Measurements from ENCODE around the gene BRD7. TPM values are rescaled to one million over a fixed set of nuclear protein-coding genes. Genes with fewer than 3 reads are reported as not detected.
A peak's percentile ranks its signal among the peaks of the same experiment; 100 is the strongest.

BRD7 gene
- total and polyA plus RNA-seq, 10 of the 15 experiments (the other 5 are each of a cell fraction or from before 2014, with no cell fraction given), result 16.9 to 74.7 (median 52.0) TPM

DNA sequence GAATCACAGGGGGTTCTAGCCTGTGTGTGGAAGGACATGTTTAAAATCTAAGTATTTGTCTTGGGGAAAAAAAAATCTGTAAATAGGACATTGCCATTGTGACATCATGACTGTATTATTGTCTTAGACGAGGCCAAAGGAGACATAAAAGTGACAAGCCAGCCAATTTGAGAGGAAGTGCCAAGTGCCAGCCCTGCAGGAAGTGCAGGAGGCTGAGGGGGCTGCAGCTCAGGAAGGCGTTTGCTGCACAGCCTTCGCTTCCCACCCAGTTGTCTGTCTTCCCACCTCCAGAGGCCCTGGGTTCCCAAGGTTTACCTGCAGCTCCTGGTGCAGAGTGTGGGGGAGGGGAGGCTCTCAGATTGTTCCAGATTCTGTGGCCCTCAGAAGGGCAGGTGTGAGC is 101.1 kb downstream of the BRD7 start:
- H2AFZ ChIP-seq (ENCODE audit: control insufficient read depth, low read depth, low read length), result 0 out of 2 replicates have a peak overlapping the region, but pooled peaks have one; percentile 41
- SMC1A ChIA-PET (ENCODE audit: uncharacterized antibody, unreplicated experiment), result interaction anchor here (0.6 to 6.7 kb wide), 5 partner anchors 14 to 243 kb away, joined by 3 to 73 read pairs (median 3); partner anchors contain the start of gene CNEP1R1
- TF ChIP-seq SP1 (IDR thresholded peaks at IDR 0.05; ENCODE audit: low read depth, low read length), result no peak
- no peak for TF ChIP-seq ASH2L (IDR thresholded peaks at IDR 0.05; ENCODE audit: borderline replicate concordance, low read depth)
- TF ChIP-seq SIN3A (IDR thresholded peaks at IDR 0.05; ENCODE audit: low read depth, low read length), result no peak
- TF ChIP-seq EGR1 (IDR thresholded peaks at IDR 0.05; ENCODE audit: borderline replicate concordance in 1 of 2, low read depth in 2 of 2, low read length in 2 of 2), result no peak
- no peak for TF ChIP-seq NR2C2 (IDR thresholded peaks at IDR 0.05; ENCODE audit: borderline replicate concordance, control insufficient read depth, insufficient read length, low read depth)
- TF ChIP-seq IKZF2 (IDR thresholded peaks at IDR 0.05), result 0 out of 4 replicates have a peak, but pooled peaks of 1 of the 2 experiments have one; percentile 12
- TF ChIP-seq SIX5 (IDR thresholded peaks at IDR 0.05; ENCODE audit: low read depth, low read length, severe bottlenecking), result no peak
- peak; percentile 60; the same call in 1 of the 2 replicates for TF ChIP-seq SPI1 (IDR thresholded peaks at IDR 0.05; ENCODE audit: borderline replicate concordance, insufficient read depth, low read depth, low read length)
- TF ChIP-seq CHD1 (IDR thresholded peaks at IDR 0.05; ENCODE audit: low read depth, low read length), result no peak
- TF ChIP-seq, protein P1, sequence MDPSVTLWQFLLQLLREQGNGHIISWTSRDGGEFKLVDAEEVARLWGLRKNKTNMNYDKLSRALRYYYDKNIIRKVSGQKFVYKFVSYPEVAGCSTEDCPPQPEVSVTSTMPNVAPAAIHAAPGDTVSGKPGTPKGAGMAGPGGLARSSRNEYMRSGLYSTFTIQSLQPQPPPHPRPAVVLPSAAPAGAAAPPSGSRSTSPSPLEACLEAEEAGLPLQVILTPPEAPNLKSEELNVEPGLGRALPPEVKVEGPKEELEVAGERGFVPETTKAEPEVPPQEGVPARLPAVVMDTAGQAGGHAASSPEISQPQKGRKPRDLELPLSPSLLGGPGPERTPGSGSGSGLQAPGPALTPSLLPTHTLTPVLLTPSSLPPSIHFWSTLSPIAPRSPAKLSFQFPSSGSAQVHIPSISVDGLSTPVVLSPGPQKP (IDR thresholded peaks at IDR 0.05; ENCODE audit: low read depth, low read length), result no peak
- 0 out of 2 replicates have a peak, but pooled peaks have one; percentile 15 for TF ChIP-seq IKZF1 (conservative IDR thresholded peaks at IDR 0.05)
- TF ChIP-seq, protein P2, sequence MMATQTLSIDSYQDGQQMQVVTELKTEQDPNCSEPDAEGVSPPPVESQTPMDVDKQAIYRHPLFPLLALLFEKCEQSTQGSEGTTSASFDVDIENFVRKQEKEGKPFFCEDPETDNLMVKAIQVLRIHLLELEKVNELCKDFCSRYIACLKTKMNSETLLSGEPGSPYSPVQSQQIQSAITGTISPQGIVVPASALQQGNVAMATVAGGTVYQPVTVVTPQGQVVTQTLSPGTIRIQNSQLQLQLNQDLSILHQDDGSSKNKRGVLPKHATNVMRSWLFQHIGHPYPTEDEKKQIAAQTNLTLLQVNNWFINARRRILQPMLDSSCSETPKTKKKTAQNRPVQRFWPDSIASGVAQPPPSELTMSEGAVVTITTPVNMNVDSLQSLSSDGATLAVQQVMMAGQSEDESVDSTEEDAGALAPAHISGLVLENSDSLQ (IDR thresholded peaks at IDR 0.05), result no peak
- TF ChIP-seq HDAC6 (IDR thresholded peaks at IDR 0.05; ENCODE audit: unreplicated experiment), result no peak
- 50% methylated on average over 3 of the region's 3 CpGs for WGBS (ENCODE audit: insufficient coverage, insufficient replicate concordance, low lambda C conversion rate, missing lambda C conversion rate)
- H3K4me1 ChIP-seq (ENCODE audit: control insufficient read depth, insufficient read depth, low read length), result peaks cover 37% of the 10 kb centered on the region
- no peaks in the 10 kb centered on the region for H3K9me3 ChIP-seq (replicated peaks; ENCODE audit: control insufficient read depth, insufficient read depth, low read length)
- FAIRE-seq (peak; percentile 56), ATAC-seq (no peak), DNase-seq (ENCODE audit: low read depth, low spot score) (no peak)
- H3K9ac ChIP-seq (ENCODE audit: control insufficient read depth, insufficient read depth, low read length), result peak overlapping the region; percentile 58
- no peaks in the 10 kb centered on the region for H3K27me3 ChIP-seq (replicated peaks in 1 of 2; ENCODE audit: control insufficient read depth in 2 of 2, insufficient read depth in 2 of 2, low read length in 1 of 2)
- no peaks in the 10 kb centered on the region for H4K20me1 ChIP-seq (ENCODE audit: control insufficient read depth, insufficient read depth)
- H3K4me2 ChIP-seq (ENCODE audit: control insufficient read depth, insufficient read depth), result peak overlapping the region; percentile 30
- H3K79me2 ChIP-seq (ENCODE audit: control insufficient read depth, insufficient read depth, low read length), result peaks cover 26% of the 10 kb centered on the region
- POLR2A ChIA-PET, result interaction anchor here (1.3 to 2.7 kb wide), 2 partner anchors 12 to 14 kb away, joined by 4 to 13 read pairs; no protein-coding TSS in a partner anchor
- H3K27ac ChIP-seq (ENCODE audit: control insufficient read depth, insufficient read depth), result peak overlapping the region; percentile 87
- H3K36me3 ChIP-seq (ENCODE audit: control insufficient read depth in 2 of 2, insufficient read depth in 2 of 2, low read length in 1 of 2), result 0 out of 4 replicates have a peak, but pooled peaks cover 0 to 2% of the 10 kb centered on the region in 2 experiments
- H3K4me3 ChIP-seq, result peak overlapping the region; percentile 80
- RAD21 ChIA-PET (ENCODE audit: unreplicated experiment), result interaction anchor here (1.1 to 1.6 kb wide), 5 partner anchors 7 to 479 kb away, joined by 3 to 5 read pairs (median 3); no protein-coding TSS in a partner anchor
- intact Hi-C loops (cut with micrococcal nuclease; ENCODE audit: unreplicated experiment), result no loop called here
- in situ Hi-C loops (cut with MboI), result no loop called here
- BruUV-seq (replicated peaks), result no TSS peak
- CTCF ChIA-PET, result interaction anchor here (0.5 to 1.8 kb wide), 5 partner anchors 11 to 538 kb away, joined by 3 to 4 read pairs (median 4); partner anchors contain the start of gene CNEP1R1

Measured in GM12878 (cell line).